H1 (cell line): Measurements from ENCODE around the gene EXD3. TPM values are rescaled to one million over a fixed set of nuclear protein-coding genes. Genes with fewer than 3 reads are reported as not detected.

ENCODE experiments used
- CTCF ChIA-PET: fragments of 300-600 bp; sonication (Branson Sonifier 250); formaldehyde crosslinking; loops from one replicate; lab custom pipeline; 2021; ENCODE audit not compliant: partially characterized antibody; lab: Charles Lee
- POLR2A ChIA-PET: fragments of 300-600 bp; sonication (Branson Sonifier 250); formaldehyde crosslinking; loops from one replicate; lab custom pipeline; 2021; ENCODE audit warnings: inconsistent platforms; ENCODE audit not compliant: partially characterized antibody; lab: Charles Lee
- DNase-seq, 2 experiments: peaks; one replicate each; pipeline versions ENCODE4 v3.0.0 to v3.0.0-alpha.2; 2010 to 2022; ENCODE audit warnings: low spot score in 2 of 2, low read depth in 1 of 2, mixed read lengths in 1 of 2
- FAIRE-seq: peaks from 2 replicates; lab custom pipeline; 2011; peaks lifted over from hg19 to GRCh38; lab: Jason Lieb, UNC
- H2AFZ ChIP-seq: 2 replicates; pipeline ENCODE4 v1.8.1; 2012; ENCODE audit warnings: low read length, inconsistent platforms
- H2AK5ac ChIP-seq: 2 replicates; pipeline ENCODE4 v1.6.1; 2013; ENCODE audit warnings: low read depth, low read length
- H2BK120ac ChIP-seq: replicated peaks from 2 replicates; pipeline ENCODE3; 2013; ENCODE audit warnings: low read depth, low read length, inconsistent platforms
- H2BK12ac ChIP-seq: 2 replicates; pipeline ENCODE4 v1.6.1; 2013; ENCODE audit warnings: low read depth, low read length
- H2BK15ac ChIP-seq: 2 replicates; pipeline ENCODE4 v1.6.1; 2013; ENCODE audit warnings: low read length
- H2BK20ac ChIP-seq: 2 replicates; pipeline ENCODE4 v1.6.1; 2013; ENCODE audit warnings: low read length
- H2BK5ac ChIP-seq: 2 replicates; pipeline ENCODE4 v1.6.1; 2013; ENCODE audit warnings: low read depth, low read length
- H3K14ac ChIP-seq: 2 replicates; pipeline ENCODE4 v1.6.1; 2013; ENCODE audit warnings: inconsistent platforms; ENCODE audit not compliant: insufficient read length
- H3K18ac ChIP-seq: 2 replicates; pipeline ENCODE4 v1.6.1; 2013; ENCODE audit warnings: low read length; ENCODE audit errors: extremely low read depth
- H3K23ac ChIP-seq: 2 replicates; pipeline ENCODE4 v1.6.1; 2013; ENCODE audit warnings: inconsistent platforms; ENCODE audit not compliant: insufficient read length
- H3K23me2 ChIP-seq: 2 replicates; pipeline ENCODE4 v1.6.1; 2013; ENCODE audit warnings: low read depth, low read length
- H3K27ac ChIP-seq: 2 replicates; pipeline ENCODE4 v1.6.1; 2011; ENCODE audit warnings: low read depth, low read length, inconsistent platforms
- H3K27me3 ChIP-seq, 4 experiments: replicated peaks in 1 of 4; 1 replicate in 1 of 4; 2 replicates in 3 of 4; pipeline versions ENCODE4 v1.6.1 to v1.8.1; 2011 to 2013; ENCODE audit warnings: low read length in 3 of 4, mild to moderate bottlenecking in 3 of 4, inconsistent platforms in 2 of 4, mixed read lengths in 2 of 4, moderate library complexity in 1 of 4; ENCODE audit not compliant: control insufficient read depth in 3 of 4, insufficient read depth in 3 of 4; ENCODE audit errors: extremely low read depth in 1 of 4
- H3K36me3 ChIP-seq, 4 experiments: 2 replicates each; pipeline versions ENCODE4 v1.6.1 to v1.8.1; 2011 to 2013; ENCODE audit warnings: mild to moderate bottlenecking in 4 of 4, low read length in 3 of 4, moderate library complexity in 2 of 4, control low read depth in 1 of 4, inconsistent platforms in 1 of 4; ENCODE audit not compliant: insufficient read depth in 4 of 4, control insufficient read depth in 2 of 4
- H3K4ac ChIP-seq: replicated peaks from 2 replicates; pipeline ENCODE3; 2013; ENCODE audit warnings: low read length, low read depth, mixed read lengths, inconsistent platforms; ENCODE audit not compliant: insufficient read length
- H3K4me1 ChIP-seq, 4 experiments: replicated peaks in 1 of 4; 1 replicate in 1 of 4; 2 replicates in 3 of 4; pipeline versions ENCODE4 v1.6.1 to v1.8.1; 2011 to 2013; ENCODE audit warnings: low read length in 3 of 4, inconsistent platforms in 2 of 4, mixed read lengths in 1 of 4; ENCODE audit not compliant: insufficient read depth in 4 of 4, control insufficient read depth in 3 of 4
- H3K4me2 ChIP-seq, 2 experiments: 2 replicates each; pipeline versions ENCODE4 v1.6.1 to v1.8.1; 2011 to 2013; ENCODE audit warnings: low read depth in 2 of 2, low read length in 2 of 2, control low read depth in 1 of 2, inconsistent platforms in 1 of 2, mild to moderate bottlenecking in 1 of 2; ENCODE audit not compliant: insufficient read depth in 1 of 2
- H3K4me3 ChIP-seq, 4 experiments: fragments of 200-600, 300-600 bp in 1 of 4; sonication (generic), shearing (Covaris generic), sonication (Bioruptor Twin) in 1 of 4; 2 replicates each; pipeline versions ENCODE4 v1.5.1 to v1.8.1; 2011 to 2016; ENCODE audit warnings: low read length in 4 of 4, low read depth in 3 of 4, control low read depth in 2 of 4, inconsistent platforms in 2 of 4, mild to moderate bottlenecking in 2 of 4, mixed read lengths in 1 of 4, moderate library complexity in 1 of 4; ENCODE audit not compliant: insufficient read depth in 2 of 4; ENCODE audit errors: extremely low read depth in 1 of 4
- H3K56ac ChIP-seq: replicated peaks from 2 replicates; pipeline ENCODE3; 2013; ENCODE audit warnings: low read depth, mild to moderate bottlenecking, mixed read lengths, low read length, inconsistent platforms; ENCODE audit not compliant: insufficient read length
- H3K79me1 ChIP-seq: 2 replicates; pipeline ENCODE4 v1.6.1; 2013; ENCODE audit warnings: low read depth, low read length, control low read depth
- H3K79me2 ChIP-seq, 2 experiments: 2 replicates each; pipeline versions ENCODE4 v1.6.1 to v1.8.1; 2012 to 2013; ENCODE audit warnings: low read length in 2 of 2, mild to moderate bottlenecking in 2 of 2, inconsistent platforms in 1 of 2; ENCODE audit not compliant: insufficient read depth in 2 of 2, control insufficient read depth in 1 of 2
- H3K9ac ChIP-seq, 4 experiments: replicated peaks in 1 of 4; 1 replicate in 1 of 4; 2 replicates in 3 of 4; pipeline versions ENCODE4 v1.6.1 to v1.8.1; 2011 to 2013; ENCODE audit warnings: low read depth in 3 of 4, low read length in 3 of 4, control low read depth in 2 of 4, mild to moderate bottlenecking in 2 of 4, moderate library complexity in 2 of 4, inconsistent platforms in 1 of 4; ENCODE audit errors: extremely low read depth in 1 of 4
- H3K9me3 ChIP-seq, 2 experiments: 2 replicates each; pipeline versions ENCODE4 v1.6.1 to v1.8.1; 2012 to 2013; ENCODE audit warnings: mild to moderate bottlenecking in 2 of 2, moderate library complexity in 2 of 2, control low read depth in 1 of 2, inconsistent platforms in 1 of 2, low read depth in 1 of 2, low read length in 1 of 2, mixed read lengths in 1 of 2; ENCODE audit not compliant: insufficient read depth in 2 of 2
- H4K20me1 ChIP-seq, 2 experiments: replicated peaks in 1 of 2; 2 replicates each; pipeline versions ENCODE3 to v1.8.1; 2011 to 2013; ENCODE audit warnings: inconsistent platforms in 2 of 2, low read length in 2 of 2, mild to moderate bottlenecking in 1 of 2; ENCODE audit not compliant: insufficient read depth in 2 of 2, control insufficient read depth in 1 of 2
- H4K5ac ChIP-seq: 2 replicates; pipeline ENCODE4 v1.6.1; 2013; ENCODE audit warnings: low read length, low read depth, mixed read lengths, inconsistent platforms; ENCODE audit not compliant: insufficient read length
- H4K8ac ChIP-seq: 2 replicates; pipeline ENCODE4 v1.8.0; 2013; ENCODE audit warnings: mild to moderate bottlenecking, moderate library complexity, low read length, inconsistent platforms; ENCODE audit not compliant: insufficient read depth; ENCODE audit errors: extremely low read depth
- H4K91ac ChIP-seq: replicated peaks from 2 replicates; pipeline ENCODE3; 2013; ENCODE audit warnings: low read length, mixed read lengths, inconsistent platforms; ENCODE audit not compliant: insufficient read length
- CHD1 ChIP-seq: IDR thresholded peaks from 2 replicates; pipeline ENCODE4 v1.6.1; 2012; ENCODE audit warnings: low read depth, low read length, improper control_type of control experiment
- CREB1 ChIP-seq: IDR thresholded peaks from 2 replicates; pipeline ENCODE4 v1.6.1; 2012; ENCODE audit warnings: inconsistent platforms
- EGR1 ChIP-seq: IDR thresholded peaks from 2 replicates; pipeline ENCODE4 v1.6.1; 2011; ENCODE audit warnings: low read depth, low read length, borderline replicate concordance
- GTF2F1 ChIP-seq: IDR thresholded peaks from 2 replicates; pipeline ENCODE4 v1.6.1; 2012; ENCODE audit warnings: low read depth, low read length, improper control_type of control experiment, borderline replicate concordance
- JUN ChIP-seq: IDR thresholded peaks from 2 replicates; pipeline ENCODE4 v1.6.1; 2011; ENCODE audit warnings: low read depth, mild to moderate bottlenecking, improper control_type of control experiment, low read length
- MAX ChIP-seq: IDR thresholded peaks from 2 replicates; pipeline ENCODE4 v1.6.1; 2012; ENCODE audit warnings: inconsistent platforms
- PHF8 ChIP-seq: fragments of 200-600 bp; sonication (generic); conservative IDR thresholded peaks from 2 replicates; pipeline ENCODE4 v1.7.1; 2012; ENCODE audit warnings: low read depth, mild to moderate bottlenecking, inconsistent platforms, low read length, moderate library complexity
- POLR2A ChIP-seq, 2 experiments: IDR thresholded peaks; 1 replicate in 1 of 2; 2 replicates in 1 of 2; pipeline ENCODE4 v1.6.1; 2011; ENCODE audit warnings: low read depth in 2 of 2, low read length in 2 of 2, mild to moderate bottlenecking in 2 of 2; ENCODE audit errors: control extremely low read depth in 1 of 2
- POU5F1 ChIP-seq: IDR thresholded peaks from 2 replicates; pipeline ENCODE4 v1.6.1; 2011; ENCODE audit warnings: low read depth, mild to moderate bottlenecking, low read length, moderate library complexity
- SP1 ChIP-seq: IDR thresholded peaks from 2 replicates; pipeline ENCODE4 v1.6.1; 2011; ENCODE audit warnings: low read depth, low read length
- TAF1 ChIP-seq: IDR thresholded peaks from 2 replicates; pipeline ENCODE4 v1.6.1; 2011; ENCODE audit warnings: mild to moderate bottlenecking, low read depth, low read length
- TAF7 ChIP-seq: optimal IDR thresholded peaks from 2 replicates; pipeline ENCODE3; 2011; ENCODE audit warnings: low read depth, mild to moderate bottlenecking, inconsistent platforms, low read length, moderate library complexity, borderline replicate concordance
- TBP ChIP-seq: IDR thresholded peaks from 2 replicates; pipeline ENCODE4 v1.6.1; 2011; ENCODE audit warnings: low read depth, low read length, improper control_type of control experiment
- WGBS, 2 experiments: shearing (Covaris generic) in 1 of 2; methylation state at CpG; one replicate each; pipeline versions ENCODE4 v1.1.6 to v1.1.7; 2013 to 2015; ENCODE audit warnings: low lambda C conversion rate in 2 of 2, mixed read lengths in 2 of 2, inconsistent platforms in 1 of 2, low coverage in 1 of 2, missing lambda C conversion rate in 1 of 2; ENCODE audit not compliant: insufficient replicate concordance in 2 of 2, insufficient coverage in 1 of 2, insufficient read length in 1 of 2; ENCODE audit errors: extremely low coverage in 1 of 2, missing lambda C conversion rate in 1 of 2; 5-methylcytosine and 5-hydroxymethylcytosine counted together
- polyA plus RNA-seq, 7 experiments: library from polyadenylated mRNA; depleted of rRNA in 3 of 7; stranded (reverse) in 5 of 7; unstranded in 2 of 7; fragments of >200 nt in 5 of 7; fragments of 200-250 nt in 2 of 7; gene quantifications; 1 replicate in 5 of 7; 2 replicates in 1 of 7; 4 replicates in 1 of 7; pipeline versions ENCODE4 v1.2.1 to v1.2.3, GENCODE V29; 2011 to 2013; ENCODE audit warnings: missing spikeins in 2 of 7, mixed read lengths in 2 of 7
- total RNA-seq: library from RNA; stranded (reverse); fragmentation: NEBNext Ultra II Directional; extraction: Animal tissue kit (Norgen Biotek cat#: 25700); gene quantifications from 2 replicates; pipeline ENCODE4 v1.2.1, GENCODE V29; 2021

EXD3 gene
- total and polyA plus RNA-seq, 2 of the 8 experiments (the other 6 are each of a cell fraction or from before 2014, with no cell fraction given), result 7.2 to 9.4 TPM

GRCh38 chr9:137302118-137302448, 120.9 kb downstream of the EXD3 start, which contains the start of gene NRARP:
Gene NRARP, minus strand, starts transcription at chr9:137302271. Its CDS starts 343 bp downstream, at chr9:137301928.
- Histone ChIP-seq H3K18ac (peak within 1 kb of the TSS; percentile 80), H3K9ac (peak within 1 kb of the TSS; percentile 59 to 81 (median 70)), H4K5ac (peak within 1 kb of the TSS; percentile 50), H3K79me1 (peaks cover 3% of the 10 kb centered on the region), H3K23ac (no peak within 1 kb of the TSS), H2BK20ac (no peak within 1 kb of the TSS; the same call in 1 of the 2 replicates)
- POLR2A ChIA-PET, result interaction anchor here (0.7 to 10.0 kb wide), 14 partner anchors 11 to 143 kb away, joined by 3 to 129 read pairs (median 4); partner anchors contain the start of genes NELFB and TOR4A
- 1% methylated on average over 28 of the region's 60 CpGs; no CpG with 5 or more reads in 1 of the 2 experiments for WGBS, 2 experiments
- TF ChIP-seq JUN (no peak), TBP (peak; percentile 91), CHD1 (no peak), EGR1 (peak; percentile 83), MAX (0 out of 2 replicates have a peak, but pooled peaks have one; percentile 6), GTF2F1 (peak; percentile 48; the same call in 1 of the 2 replicates), POLR2A (IDR thresholded peaks at IDR 0.05; ENCODE audit: control extremely low read depth in 1 of 2, low read depth in 2 of 2, low read length in 2 of 2) (peak in 1 of 2 experiments; percentile 78; a peak in 1 of 3 replicates), TAF7 (peak; percentile 70), TAF1 (peak; percentile 78), CREB1 (peak; percentile 68), SP1 (0 out of 2 replicates have a peak, but pooled peaks have one; percentile 1), POU5F1 (peak; percentile 77; the same call in 1 of the 2 replicates), PHF8 (no peak)
- TF ChIP-seq, all 59 proteins: peak for 10
- no peak within 1 kb of the TSS for H3K14ac ChIP-seq
- H3K4me3 ChIP-seq, result peak within 1 kb of the TSS; percentile 83 to 97 (median 84)
- H2AFZ ChIP-seq, result no peak within 1 kb of the TSS
- no peak within 1 kb of the TSS for H2BK120ac ChIP-seq
- peak within 1 kb of the TSS; percentile 65; the same call in 1 of the 2 replicates for H2BK15ac ChIP-seq
- H4K20me1 ChIP-seq, result peaks cover 2 to 9% of the 10 kb centered on the region in 2 experiments
- peak in 1 of 2 experiments; percentile 94 for DNase-seq
- H3K9me3 ChIP-seq, result no peaks in the 10 kb centered on the region
- H2BK12ac ChIP-seq, result peak within 1 kb of the TSS; percentile 98; the same call in 1 of the 2 replicates
- no peaks in the 10 kb centered on the region for H3K36me3 ChIP-seq
- H2BK5ac ChIP-seq, result peak within 1 kb of the TSS; percentile 75; the same call in 1 of the 2 replicates
- CTCF ChIA-PET, result interaction anchor here (0.6 to 4.7 kb wide), 21 partner anchors 9 to 409 kb away, joined by 3 to 55 read pairs (median 4); no protein-coding TSS in a partner anchor
- H3K4ac ChIP-seq, result peak within 1 kb of the TSS; percentile 95
- peaks cover 0 to 17% (median 7%) of the 10 kb centered on the region in 4 experiments; a peak in 5 of 7 replicates for H3K27me3 ChIP-seq
- no peak within 1 kb of the TSS for H3K56ac ChIP-seq
- peaks cover 3 to 56% (median 48%) of the 10 kb centered on the region in 4 experiments for H3K4me1 ChIP-seq
- peaks cover 0 to 3% of the 10 kb centered on the region in 2 experiments; a peak in 1 of 4 replicates for H3K79me2 ChIP-seq
- FAIRE-seq, result no peak
- H4K8ac ChIP-seq, result peak within 1 kb of the TSS; percentile 77
- H3K27ac ChIP-seq, result 0 out of 2 replicates have a peak within 1 kb of the TSS, but pooled peaks have one; percentile 33
- H3K23me2 ChIP-seq, result peaks cover 11% of the 10 kb centered on the region
- H3K4me2 ChIP-seq, result peak within 1 kb of the TSS; percentile 87 to 98
- peak within 1 kb of the TSS; percentile 89; the same call in 1 of the 2 replicates for H2AK5ac ChIP-seq
- peak within 1 kb of the TSS; percentile 93 for H4K91ac ChIP-seq
